ENCODE measurements around the gene CYP3A4. TPM values are rescaled to one million over a fixed set of nuclear protein-coding genes. Genes with fewer than 3 reads are reported as not detected.
"Not testable (repeated sequence)": the region's sequence is repeated elsewhere in the genome, so short reads cannot be mapped to it uniquely, and the experiment has no call there.

Gene CYP3A4
- total RNA-seq, 1 donor from 2014 or later, result not detected

- Mint-ChIP-seq H3K9me3 (ENCODE audit: unreplicated experiment) (no peaks in the 10 kb centered on the region), H3K36me3 (ENCODE audit: unreplicated experiment) (no peaks in the 10 kb centered on the region), H3K4me3 (ENCODE audit: unreplicated experiment) (no peak overlapping the region), H3K27me3 (ENCODE audit: unreplicated experiment) (no peaks in the 10 kb centered on the region), H3K27ac (ENCODE audit: unreplicated experiment) (no peak overlapping the region), H3K4me1 (ENCODE audit: low read depth, unreplicated experiment) (no peaks in the 10 kb centered on the region)
- TF ChIP-seq CTCF (IDR thresholded peaks at IDR 0.05; ENCODE audit: partially characterized antibody, unreplicated experiment), result no peak
- DNase-seq, result no peak
Measured at GRCh38 chr7:99780588-99780987, 3.4 kb downstream of the CYP3A4 start.

- Mint-ChIP-seq H3K4me1 (ENCODE audit: low read depth, unreplicated experiment) (no peaks in the 10 kb centered on the region), H3K4me3 (ENCODE audit: unreplicated experiment) (no peak overlapping the region)
- no peak for TF ChIP-seq CTCF (IDR thresholded peaks at IDR 0.05; ENCODE audit: partially characterized antibody, unreplicated experiment)
Measured at GRCh38 chr7:99779949-99780348, 4.0 kb downstream of the CYP3A4 start.

GRCh38 chr7:99778880-99779279 lies 5.1 kb downstream of the CYP3A4 start:
- Mint-ChIP-seq H3K27ac (ENCODE audit: unreplicated experiment) (no peak overlapping the region), H3K27me3 (ENCODE audit: unreplicated experiment) (no peaks in the 10 kb centered on the region)

More at GRCh38 chr7:99779949-99780348, 4.0 kb downstream of the CYP3A4 start:
- no peaks in the 10 kb centered on the region for H3K36me3 Mint-ChIP-seq (ENCODE audit: unreplicated experiment)
- H3K27ac Mint-ChIP-seq (ENCODE audit: unreplicated experiment), result no peak overlapping the region
- DNase-seq, result no peak
- no peaks in the 10 kb centered on the region for H3K9me3 Mint-ChIP-seq (ENCODE audit: unreplicated experiment)
- no peaks in the 10 kb centered on the region for H3K27me3 Mint-ChIP-seq (ENCODE audit: unreplicated experiment)

GRCh38 chr7:99773395-99773794 lies 10.6 kb downstream of the CYP3A4 start:
- not testable (repeated sequence) for H3K27ac Mint-ChIP-seq (ENCODE audit: unreplicated experiment); H3K4me1 Mint-ChIP-seq (ENCODE audit: low read depth, unreplicated experiment); H3K4me3 Mint-ChIP-seq (ENCODE audit: unreplicated experiment); H3K9me3 Mint-ChIP-seq (ENCODE audit: unreplicated experiment); H3K36me3 Mint-ChIP-seq (ENCODE audit: unreplicated experiment); DNase-seq; H3K27me3 Mint-ChIP-seq (ENCODE audit: unreplicated experiment)

More at GRCh38 chr7:99778880-99779279, 5.1 kb downstream of the CYP3A4 start:
- TF ChIP-seq CTCF (IDR thresholded peaks at IDR 0.05; ENCODE audit: partially characterized antibody, unreplicated experiment), result no peak
- Mint-ChIP-seq H3K9me3 (ENCODE audit: unreplicated experiment) (no peaks in the 10 kb centered on the region), H3K36me3 (ENCODE audit: unreplicated experiment) (no peaks in the 10 kb centered on the region), H3K4me3 (ENCODE audit: unreplicated experiment) (no peak overlapping the region), H3K4me1 (ENCODE audit: low read depth, unreplicated experiment) (no peaks in the 10 kb centered on the region)
- no peak for DNase-seq

- Mint-ChIP-seq H3K27ac (ENCODE audit: unreplicated experiment) (no peak overlapping the region), H3K27me3 (ENCODE audit: unreplicated experiment) (no peaks in the 10 kb centered on the region), H3K9me3 (ENCODE audit: unreplicated experiment) (no peaks in the 10 kb centered on the region), H3K36me3 (ENCODE audit: unreplicated experiment) (no peaks in the 10 kb centered on the region), H3K4me3 (ENCODE audit: unreplicated experiment) (no peak overlapping the region), H3K4me1 (ENCODE audit: low read depth, unreplicated experiment) (no peaks in the 10 kb centered on the region)
- TF ChIP-seq CTCF (IDR thresholded peaks at IDR 0.05; ENCODE audit: partially characterized antibody, unreplicated experiment), result no peak
- no peak for DNase-seq
Measured at GRCh38 chr7:99772565-99772964, 11.4 kb downstream of the CYP3A4 start.

- not testable (repeated sequence) for H3K9me3 Mint-ChIP-seq (ENCODE audit: unreplicated experiment); H3K27ac Mint-ChIP-seq (ENCODE audit: unreplicated experiment); H3K4me1 Mint-ChIP-seq (ENCODE audit: low read depth, unreplicated experiment); DNase-seq; H3K4me3 Mint-ChIP-seq (ENCODE audit: unreplicated experiment); H3K36me3 Mint-ChIP-seq (ENCODE audit: unreplicated experiment); H3K27me3 Mint-ChIP-seq (ENCODE audit: unreplicated experiment)
Measured at GRCh38 chr7:99769494-99769893, 14.5 kb downstream of the CYP3A4 start.
